GM18526 (cell line): ENCODE results near the gene SDS.

Source experiments
- POLR2A ChIP-seq: IDR thresholded peaks from 3 replicates; pipeline ENCODE4 v1.6.1; 2011; ENCODE audit not compliant: insufficient read length; ENCODE audit errors: extremely low read depth

SDS gene

DNA sequence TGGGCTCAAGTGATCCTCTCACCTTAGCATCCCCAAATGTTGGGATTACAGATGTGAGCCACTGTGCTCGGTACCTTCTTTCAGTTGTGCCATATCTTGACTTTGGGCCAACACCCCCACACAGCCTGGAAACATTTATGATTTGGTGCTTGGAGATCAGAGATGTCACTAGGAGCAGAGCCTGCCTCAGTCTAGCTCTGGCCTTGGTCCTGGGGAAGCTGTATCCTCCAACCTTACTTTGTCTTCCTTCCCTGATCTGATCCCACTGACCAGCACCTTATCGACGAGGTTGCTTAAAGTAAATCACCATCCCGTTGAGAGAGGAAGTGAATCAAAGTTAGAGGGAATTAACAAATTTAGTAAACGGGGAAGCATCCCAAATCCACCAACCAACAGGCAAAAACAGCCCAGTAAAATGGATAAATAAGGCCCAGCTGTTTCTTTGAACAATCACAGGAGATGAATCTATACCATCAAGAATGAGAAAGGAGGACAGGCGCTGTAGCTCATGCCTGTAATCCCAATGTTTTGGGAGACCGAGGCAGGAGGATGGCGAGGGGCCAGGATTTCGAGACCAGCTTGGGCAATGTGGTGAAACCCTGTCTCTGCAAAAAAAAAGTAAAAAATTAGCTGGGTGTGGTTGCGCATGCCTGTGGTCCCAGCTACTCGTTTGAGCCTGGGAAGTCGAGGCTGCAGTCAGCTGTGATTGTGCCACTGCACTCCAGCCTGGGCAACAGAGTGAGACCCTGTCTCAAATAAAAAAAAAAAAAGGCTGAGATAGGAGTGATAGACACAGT lies 41.9 kb downstream of the SDS start:
- TF ChIP-seq POLR2A: no peak

DNA sequence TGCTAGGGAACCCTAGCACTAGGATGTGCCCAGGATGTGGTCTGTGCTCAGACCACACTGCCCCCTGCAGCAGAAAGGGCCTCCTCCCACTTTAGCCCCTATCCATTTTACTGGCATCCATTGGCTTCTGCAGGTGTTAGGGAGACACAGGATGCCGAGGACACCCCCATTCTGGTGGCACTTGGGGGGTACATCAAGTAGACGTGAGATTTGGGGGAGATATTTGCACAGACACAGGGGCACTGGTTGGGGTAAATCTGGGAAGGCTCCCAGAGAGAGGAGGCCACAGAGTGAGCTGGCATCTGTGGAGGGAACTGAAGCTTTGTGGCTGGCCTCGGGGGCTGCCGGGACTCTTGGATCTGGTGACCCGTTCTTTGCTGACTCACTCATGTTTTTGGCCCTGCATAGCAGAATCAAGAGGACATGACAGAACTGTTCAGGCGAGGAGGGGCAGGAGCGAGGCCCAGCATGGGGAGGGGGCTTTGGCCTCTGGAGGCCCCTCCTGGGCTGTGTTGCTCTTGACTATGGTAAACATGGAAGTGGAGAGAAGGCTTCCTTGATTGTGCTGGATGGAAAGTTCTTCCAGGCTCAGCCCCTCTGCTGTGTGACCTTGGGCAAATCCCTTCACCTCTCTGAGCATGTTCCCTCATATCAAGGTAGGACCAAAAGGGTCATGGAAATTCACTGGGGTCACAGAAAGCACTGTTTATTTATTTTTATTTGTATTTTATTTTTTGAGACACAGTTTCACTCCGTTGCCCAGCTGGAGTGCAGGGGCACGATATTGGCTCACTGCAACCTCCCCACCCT lies 43.5 kb downstream of the SDS start:
- no peak for TF ChIP-seq POLR2A

DNA sequence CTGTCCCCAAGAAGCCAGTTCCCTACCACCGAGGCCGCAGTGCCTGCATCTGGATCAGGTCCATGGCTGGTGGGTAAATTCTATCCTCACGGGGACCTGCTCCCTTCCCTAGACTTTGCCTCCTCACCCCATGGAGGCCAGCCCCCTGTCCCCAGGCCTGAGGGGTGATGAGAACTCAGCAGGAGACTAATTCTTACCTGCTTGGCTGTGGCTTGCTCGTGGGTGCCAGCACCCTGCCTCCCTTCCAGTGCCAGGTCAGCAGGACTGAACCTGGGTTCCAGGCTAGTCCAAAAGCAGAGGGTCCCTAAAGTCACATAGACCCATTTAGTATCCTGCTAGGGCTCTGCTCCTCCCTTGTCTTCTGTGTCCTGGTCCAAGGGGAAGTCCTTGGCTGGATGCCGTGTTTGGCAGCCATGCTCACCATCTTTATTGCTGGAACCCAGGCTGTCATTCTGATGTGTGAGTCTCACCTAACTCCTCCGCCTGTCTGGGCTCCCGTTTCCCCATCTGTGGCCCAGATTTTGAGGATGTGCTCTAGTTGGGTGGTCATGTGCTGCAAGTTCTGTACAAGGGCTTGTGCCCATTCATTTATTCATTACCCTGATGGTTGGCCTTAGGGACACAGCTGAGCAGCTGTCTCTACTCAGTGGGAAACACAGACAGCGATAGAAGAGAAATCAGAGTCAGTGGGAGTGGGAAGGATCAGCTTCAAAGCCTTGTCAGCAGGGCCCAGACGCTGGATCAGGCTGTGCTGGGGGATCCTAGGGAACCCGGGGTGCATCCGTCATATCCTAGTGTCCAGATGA lies 44.4 kb downstream of the SDS start:
- no peak for TF ChIP-seq POLR2A

DNA sequence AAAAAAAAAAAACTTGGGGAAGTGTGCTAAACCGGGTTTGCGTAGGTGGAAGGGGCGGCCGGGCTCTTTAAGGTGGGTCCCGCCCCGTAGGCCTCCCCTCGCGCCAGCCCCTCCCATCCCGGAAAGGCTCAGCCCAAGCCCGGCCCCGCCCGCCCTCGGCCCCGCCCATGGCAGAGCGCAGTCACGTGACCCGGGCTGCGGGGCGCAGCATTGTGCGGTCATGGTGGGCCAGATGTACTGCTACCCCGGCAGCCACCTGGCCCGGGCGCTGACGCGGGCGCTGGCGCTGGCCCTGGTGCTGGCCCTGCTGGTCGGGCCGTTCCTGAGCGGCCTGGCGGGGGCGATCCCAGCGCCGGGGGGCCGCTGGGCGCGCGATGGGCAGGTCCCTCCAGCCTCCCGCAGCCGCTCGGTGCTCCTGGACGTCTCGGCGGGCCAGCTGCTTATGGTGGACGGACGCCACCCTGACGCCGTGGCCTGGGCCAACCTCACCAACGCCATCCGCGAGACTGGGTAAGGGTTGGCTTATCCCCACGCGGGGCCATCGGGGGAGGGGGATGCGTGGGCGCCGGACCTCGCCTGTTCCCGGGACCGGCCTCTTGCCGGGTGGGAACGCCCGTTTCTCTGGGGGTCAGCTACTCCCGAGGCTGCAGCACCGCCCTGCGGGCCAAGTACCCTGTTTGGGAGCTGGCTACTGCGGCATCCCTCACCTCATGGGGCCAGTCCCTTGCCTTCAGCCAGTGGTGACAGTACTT lies 45.1 kb downstream of the SDS start, which contains the start of gene PLBD2:
Gene PLBD2 (plus strand): TSS at position 207 of the 752 bp plus-strand sequence. CDS start 14 bp downstream, at position 221.
- peak; percentile 57 for TF ChIP-seq POLR2A

DNA sequence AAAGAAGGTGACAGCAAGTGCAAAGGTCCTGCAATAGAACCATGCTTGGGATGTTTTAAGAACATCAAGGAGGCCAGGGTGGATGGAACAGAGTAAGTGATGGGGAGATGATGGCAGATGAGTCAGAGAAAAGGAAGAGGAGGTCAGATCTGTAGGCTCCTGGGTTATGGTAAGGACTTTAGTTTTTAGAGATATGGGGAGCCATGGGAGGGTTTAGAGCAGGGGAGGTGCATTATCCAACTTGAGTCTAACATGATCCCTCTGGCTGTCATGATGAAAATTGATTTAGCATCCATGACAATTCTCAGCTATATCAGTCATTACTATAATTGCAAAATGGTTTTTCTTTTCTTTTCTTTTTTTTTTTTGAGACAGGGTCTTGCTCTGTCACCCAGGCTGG lies 52.6 kb downstream of the SDS start:
- TF ChIP-seq POLR2A: no peak

DNA sequence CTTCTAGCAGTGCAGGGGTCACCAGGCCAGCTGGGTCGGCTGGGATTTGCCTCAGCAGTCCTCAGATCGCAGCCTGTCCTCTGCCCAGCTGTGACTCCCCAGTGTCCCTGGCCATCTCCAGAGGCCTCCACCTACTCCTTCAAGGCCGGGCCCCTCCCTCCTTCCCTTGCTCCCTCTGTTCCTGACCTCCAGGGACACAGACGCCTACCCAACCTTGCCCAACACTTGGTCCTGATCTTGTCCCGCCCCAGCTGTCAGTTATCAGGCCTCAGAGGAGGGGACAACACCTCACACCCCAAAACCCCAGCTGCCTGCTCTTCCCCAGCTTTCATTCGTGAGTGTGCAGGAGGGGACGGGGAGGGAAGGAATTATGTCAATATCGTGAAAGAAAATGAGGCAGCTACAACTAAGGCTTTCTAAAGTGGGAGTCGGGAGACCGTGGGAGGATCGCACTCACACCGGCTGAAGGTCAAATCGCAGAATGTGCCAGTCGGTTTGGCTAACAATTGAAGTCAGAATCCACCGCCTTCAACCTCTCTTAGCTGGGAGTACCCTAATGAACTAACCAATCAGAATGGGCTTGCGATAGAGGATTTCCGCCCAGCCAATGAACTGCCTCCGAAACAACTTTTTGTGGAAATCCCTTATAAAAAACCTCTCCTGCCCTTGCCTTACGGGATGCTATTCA lies 54.7 kb downstream of the SDS start:
- no peak for TF ChIP-seq POLR2A

DNA sequence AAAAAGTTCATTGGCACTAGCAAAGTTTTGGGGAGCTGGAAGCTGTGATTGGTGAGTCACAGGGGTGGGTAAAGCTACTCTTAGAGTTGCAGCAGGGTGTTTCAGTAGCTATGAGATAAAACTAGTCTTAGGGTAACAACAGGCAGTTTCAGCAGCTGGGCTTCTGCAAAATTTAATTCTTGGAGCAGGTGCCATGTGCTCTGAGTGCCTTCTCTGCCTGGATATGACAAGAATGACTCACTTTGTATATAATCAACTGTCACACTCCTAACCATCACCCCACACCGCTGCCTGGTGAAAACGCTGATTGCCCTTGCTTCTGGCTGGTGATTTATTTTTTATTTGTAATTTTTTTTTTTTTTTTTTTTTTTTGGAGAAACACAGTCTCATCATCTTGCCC lies 55.8 kb downstream of the SDS start:
- no peak for TF ChIP-seq POLR2A

DNA sequence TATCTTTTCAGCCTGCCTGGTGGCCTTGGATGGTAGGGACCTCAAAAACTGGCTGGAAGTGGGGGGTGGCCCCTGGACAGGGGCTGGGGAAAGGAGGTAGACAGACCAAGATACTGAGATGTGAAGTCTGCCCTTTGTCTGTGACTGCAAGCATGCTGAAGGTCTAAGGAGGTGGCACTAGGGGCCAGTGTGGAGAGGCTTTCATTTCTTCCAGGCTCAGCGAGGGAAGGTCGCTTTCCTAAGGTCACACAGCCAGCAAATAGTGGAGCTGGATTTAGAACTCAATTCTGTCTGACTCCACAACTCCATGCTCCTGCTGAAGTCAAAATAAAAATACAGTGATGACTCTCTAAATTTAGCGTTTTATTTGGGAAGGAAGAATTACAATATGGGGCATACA lies 56.6 kb downstream of the SDS start:
- no peak for TF ChIP-seq POLR2A

DNA sequence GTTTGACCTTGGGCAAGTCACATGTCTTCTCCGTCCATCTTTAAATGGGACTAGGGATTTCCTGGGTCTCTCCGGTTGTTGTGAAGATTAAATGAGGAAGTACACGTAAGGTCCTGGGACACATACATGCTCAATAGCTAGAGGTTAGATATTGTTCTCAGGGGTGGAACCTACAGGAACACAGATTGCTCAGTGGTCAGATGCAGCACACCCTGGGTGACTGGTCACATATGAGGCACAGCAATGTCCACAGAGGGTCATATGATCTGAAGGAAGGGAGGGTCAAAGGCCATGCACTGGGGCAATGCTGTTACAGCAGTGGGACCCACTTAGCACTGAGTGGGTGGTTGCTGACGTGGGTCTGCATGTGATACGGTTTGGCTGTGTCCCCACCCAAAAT lies 57.3 kb downstream of the SDS start:
- no peak for TF ChIP-seq POLR2A

DNA sequence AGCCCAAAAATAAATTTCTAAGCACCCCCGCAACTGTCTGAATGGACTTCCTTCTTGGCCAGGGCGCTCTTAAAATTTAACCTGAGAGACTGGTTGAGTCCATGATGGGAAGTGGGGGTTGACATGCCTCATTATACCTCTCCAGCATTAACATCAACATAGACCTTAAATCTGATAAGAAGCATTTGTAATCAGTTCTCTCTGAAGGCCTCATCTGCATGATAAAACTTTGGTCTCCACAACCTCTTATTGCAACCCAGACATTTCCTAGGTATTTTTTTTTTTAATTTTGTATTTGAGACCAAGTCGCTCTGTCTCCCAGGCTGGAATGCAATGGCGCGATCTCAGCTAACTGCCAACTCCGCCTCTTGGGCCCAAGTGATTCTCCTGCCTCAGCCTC lies 58.4 kb downstream of the SDS start:
- no peak for TF ChIP-seq POLR2A
